CD4-positive, alpha-beta T cell treated with Interleukin-15 for 1 hour (primary cell): Measurements from ENCODE around the gene SGK1.
"Not testable (repeated sequence)": the region's sequence is repeated elsewhere in the genome, so short reads cannot be mapped to it uniquely, and the experiment has no call there.

Experiments
- DNase-seq: peaks from one replicate; pipeline ENCODE4 v3.0.0-alpha.2; 2020

SGK1 gene

DNA sequence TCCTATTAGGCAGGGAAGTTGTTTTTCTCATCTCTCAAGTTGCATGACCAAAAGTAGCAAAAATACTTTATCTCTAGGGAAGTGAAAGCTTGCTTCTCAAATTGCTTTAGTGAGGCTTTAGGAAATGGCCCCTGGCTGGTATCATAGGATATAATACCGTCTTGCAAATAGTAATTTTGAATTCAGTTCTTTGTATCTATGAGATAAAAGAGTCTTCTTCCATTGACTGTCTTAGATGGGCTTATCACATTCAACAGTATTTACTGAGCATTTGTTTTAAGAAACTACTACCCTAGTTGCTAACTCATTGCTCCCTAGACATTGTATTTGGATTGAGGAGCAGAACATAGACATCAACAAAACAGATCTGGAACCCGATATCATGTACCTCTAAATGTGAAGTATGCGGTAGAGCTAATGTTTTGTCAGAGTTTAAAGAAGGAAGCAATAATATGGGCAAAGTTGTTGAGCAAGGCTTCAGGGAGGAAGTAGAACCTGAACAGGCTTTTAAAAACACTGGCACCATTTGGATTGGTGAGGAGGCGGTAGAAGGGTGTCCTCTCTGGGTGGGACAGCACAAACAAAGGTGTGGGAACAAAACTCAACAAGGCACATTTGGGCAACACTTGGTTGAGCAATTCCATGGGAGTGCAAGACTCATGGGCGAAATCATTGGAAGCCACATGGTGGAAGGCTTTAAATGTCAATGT lies 101.5 kb downstream of the SGK1 start:
- DNase-seq = no peak

DNA sequence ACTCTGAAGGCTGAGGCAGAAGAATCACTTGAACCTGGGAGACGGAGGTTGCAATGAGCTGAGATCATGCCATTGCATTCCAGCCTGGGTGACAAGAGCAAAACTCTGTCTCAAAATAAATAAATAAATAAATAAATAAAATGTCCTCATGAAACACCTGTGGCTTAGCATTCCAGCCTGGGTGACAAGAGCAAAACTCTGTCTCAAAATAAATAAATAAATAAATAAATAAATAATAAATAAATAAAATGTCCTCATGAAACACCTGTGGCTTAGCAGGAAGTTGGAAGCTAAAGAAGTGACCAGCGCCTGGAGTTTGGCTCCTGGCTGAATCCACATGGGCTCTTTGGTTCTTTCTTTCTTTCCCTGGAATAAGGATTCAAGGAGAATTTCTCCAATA lies 104.5 kb downstream of the SGK1 start:
- DNase-seq = not testable (repeated sequence)

DNA sequence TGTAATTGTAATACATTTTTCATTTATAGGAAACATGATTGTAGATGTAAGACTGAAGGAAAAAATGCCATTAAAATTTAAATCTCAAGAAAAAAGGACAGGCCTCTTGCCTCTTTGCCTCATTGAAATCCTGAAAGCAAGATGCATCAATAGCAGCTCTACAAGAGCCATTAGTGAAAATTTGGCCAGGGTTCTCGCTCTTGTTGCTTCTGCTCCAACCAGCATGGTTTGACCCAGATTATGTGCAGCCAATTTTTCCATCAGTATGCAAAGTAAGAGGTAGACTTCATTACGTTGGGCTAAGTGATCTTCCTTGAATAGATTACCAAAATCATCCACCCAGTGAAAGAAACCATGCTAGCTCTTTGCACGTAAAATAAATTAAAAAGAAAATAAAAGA lies 106.6 kb downstream of the SGK1 start:
- DNase-seq = no peak

GRCh38 chr6:134207421-134207820 lies 110.5 kb downstream of the SGK1 start:
- no peak for DNase-seq

- no peak for DNase-seq
These were observed 112.5 kb downstream of the SGK1 start for GRCh38 chr6:134205366-134205765.

GRCh38 chr6:134204759-134205158 lies 113.2 kb downstream of the SGK1 start:
- not testable (repeated sequence) for DNase-seq

DNA sequence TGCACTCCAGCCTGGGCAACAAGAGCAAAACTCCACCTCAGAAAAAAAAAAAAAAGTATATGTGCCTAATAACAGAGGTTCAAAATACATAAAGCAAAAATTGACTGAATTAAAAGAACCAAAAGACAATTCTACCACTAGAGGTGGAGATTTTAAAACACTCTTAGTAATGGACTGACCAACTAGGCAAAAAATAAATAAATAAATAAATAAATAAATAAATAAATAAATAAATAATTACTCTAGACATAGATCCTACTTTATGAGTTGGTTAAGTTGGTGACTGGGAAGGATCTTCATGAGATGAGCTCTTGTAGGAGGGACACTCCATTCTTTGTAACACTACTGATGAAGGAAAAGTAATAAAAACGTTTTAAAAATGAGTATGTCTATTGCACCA lies 113.9 kb downstream of the SGK1 start:
- no peak for DNase-seq

- DNase-seq = no peak
These were observed 116.2 kb downstream of the SGK1 start for GRCh38 chr6:134201716-134202115.

- no peak for DNase-seq
These were observed 117.9 kb downstream of the SGK1 start for GRCh38 chr6:134199848-134200606.

DNA sequence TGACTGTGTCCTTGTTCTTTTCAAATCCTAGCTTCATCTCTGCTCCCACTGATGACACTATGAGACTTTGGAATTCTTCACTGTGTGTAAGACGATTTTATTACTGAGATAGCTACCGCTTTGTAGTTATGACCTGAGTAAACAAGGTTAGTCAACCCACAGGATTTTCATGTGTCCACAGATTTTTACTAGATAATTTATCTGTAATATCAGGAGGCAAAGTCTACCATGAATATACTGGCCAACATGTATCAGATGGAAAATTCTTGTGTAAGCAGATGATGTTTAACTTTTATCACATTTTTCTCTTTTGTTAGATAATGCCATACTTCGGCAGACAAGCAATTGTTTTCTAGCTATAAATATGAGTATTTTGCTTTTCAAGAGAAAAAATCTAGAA lies 119.8 kb downstream of the SGK1 start:
- no peak for DNase-seq

DNA sequence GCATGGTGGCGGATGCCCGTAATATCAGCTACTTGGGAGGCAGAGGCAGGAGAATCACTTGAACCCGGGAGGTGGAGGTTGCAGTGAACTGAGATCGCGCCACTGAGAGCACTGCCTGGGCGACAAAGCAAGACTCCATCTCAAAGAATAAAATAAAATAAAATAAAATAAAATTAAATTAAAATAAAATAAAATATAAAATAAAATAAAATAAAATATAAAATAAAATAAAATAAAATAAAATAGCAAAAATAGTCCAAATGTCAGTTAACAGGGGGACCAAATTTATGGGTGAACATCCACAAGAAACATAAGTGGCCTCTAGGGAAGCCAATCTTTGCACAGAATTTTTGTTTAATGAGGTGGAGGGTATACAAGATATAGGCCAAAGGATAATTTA lies 120.2 kb downstream of the SGK1 start:
- not testable (repeated sequence) for DNase-seq

DNA sequence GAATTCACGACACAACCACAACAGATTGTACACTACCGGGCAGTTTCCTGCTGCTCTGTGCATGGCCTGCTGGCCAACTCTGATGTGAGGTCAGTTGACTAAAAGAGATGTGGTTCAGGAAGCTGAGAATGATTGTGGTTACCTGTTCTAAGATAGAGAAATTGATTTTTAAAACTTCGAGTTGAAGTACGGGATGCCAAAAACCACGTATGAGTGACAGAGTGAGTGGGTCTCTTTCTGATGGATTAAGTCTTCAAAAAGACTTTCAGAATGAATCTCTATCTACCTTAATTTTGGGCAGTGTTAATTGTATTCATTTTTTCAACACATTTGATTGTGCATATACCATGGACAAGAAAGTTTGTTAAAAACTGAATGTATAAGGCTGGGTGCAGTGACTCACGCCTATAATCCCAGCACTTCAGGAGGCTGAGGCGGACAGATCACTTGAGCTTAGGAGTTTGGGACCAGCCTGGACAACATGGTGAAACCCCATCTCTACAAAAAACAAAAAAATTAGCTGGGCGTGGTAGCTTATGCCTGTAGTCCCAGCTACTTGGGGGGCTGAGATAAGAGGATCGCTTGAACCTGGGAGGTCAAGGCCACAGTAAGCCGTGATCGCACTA lies 121.2 kb downstream of the SGK1 start:
- DNase-seq = no peak

- DNase-seq = no peak
These were observed 121.9 kb downstream of the SGK1 start for GRCh38 chr6:134195985-134196384.

DNA sequence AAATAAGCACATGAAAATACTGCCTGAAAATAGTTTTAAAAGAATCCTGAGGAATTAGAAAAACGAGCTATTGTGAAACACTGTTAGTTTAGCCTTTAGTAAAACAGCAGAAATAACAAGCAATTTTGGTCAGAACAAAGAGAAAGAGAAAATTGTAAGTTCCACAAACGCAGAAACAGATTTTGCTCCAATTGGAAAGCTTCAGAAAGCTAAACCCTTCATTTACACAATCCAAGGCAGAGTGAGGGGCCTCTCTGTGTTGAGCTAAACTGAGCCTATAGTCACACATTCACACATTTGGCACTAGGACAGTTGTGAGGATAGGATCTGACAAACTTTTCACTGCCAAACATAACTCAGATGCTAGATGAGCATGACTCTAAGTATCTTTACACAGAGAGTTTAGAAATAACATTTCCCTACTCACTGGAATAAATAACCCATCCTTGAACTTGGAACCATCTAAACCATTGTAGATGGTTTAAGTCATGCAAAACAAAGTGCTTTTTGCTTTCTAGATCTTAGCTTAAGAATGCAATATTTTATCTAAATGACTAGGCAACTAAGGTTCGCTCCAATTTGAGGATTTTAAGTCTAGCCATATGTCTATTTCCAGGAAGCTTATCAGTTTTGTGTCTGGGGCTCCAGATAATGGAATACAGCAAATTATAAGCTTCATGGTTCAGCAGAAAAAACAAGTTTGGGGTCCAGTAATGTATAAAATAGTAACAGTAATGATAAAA lies 122.6 kb downstream of the SGK1 start:
- no peak for DNase-seq

DNA sequence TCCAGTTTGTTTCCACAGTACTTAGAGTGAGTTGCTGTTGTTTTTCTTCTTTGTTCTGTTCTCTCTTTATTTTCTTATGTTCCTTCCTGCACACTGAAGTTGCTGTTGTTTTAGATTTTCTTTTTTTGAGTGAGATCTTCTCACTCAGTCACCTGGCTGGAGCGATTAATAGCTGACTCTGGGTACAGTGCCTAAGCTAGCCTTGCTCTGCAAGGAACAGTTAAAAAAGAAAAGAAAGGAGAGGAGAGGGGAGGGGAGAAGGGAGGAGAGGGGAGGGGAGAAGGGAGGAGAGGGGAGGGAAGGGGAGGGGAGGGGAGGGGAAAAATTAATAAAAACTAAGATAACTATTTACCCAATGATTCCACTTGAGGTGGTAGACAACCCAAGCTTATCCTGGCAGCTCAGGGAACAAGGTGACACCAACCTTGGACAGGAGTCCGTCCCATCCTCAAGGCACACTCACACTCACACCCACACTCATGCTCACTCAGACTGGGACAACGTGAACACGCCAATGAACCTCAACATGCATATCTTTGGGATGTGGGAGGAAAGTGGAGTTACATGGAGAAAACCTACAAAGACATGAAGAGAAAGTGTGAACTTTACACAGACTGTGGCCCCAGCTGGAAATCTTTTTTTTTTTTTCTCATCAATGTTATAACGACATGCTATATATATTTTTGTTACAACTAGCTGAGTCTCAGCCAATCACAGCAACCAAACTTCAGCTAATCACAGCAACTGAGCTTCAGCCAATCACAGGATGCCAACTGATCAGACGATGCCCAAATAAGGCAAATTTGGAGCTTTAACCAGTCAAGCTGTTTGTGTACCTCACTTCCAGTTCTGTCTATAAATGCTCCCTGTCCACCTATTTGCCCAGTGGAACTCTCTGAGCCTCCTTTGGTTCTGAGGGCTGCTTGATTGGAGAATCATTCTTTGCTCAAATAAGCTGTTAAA lies 124.1 kb downstream of the SGK1 start:
- DNase-seq = no peak

DNA sequence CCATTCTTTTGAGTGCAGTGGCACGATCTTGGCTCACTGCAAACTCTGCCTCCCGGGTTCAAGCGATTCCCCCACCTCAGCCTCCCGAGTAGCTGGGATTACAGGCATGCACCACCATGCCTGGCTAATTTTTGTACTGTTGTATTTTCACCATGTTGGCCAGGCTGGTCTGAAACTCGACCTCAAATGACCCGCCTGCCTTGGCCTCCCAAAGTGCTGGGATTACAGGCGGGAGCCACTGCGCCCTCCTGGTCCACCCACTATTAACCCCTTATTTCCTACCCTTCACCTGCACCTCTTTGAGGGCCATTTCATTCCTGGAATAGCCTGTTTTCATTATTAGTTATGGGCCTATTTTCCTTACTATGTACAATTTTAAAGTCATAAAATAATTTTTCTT lies 125.3 kb downstream of the SGK1 start:
- DNase-seq = not testable (repeated sequence)

GRCh38 chr6:134190883-134191282 lies 127.0 kb downstream of the SGK1 start:
- no peak for DNase-seq

DNA sequence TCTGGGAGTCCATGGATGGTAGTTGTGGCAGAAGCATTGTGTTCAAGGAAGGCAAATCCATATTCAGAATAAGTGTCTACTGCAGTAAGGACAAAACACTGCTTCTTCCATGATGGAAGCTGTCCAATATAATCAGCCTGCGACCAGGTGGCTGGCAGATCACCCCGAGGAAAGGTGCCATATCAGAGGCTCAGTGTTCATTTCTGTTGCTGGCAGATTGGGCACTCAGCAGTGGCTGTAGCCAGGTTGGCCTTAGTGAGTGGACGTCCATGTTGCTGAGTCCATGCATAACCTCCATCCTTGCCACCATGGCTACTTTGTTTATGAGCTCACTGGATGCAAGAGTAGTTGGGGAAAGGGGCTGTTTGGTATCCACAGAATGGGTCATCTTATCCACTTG lies 130.2 kb downstream of the SGK1 start:
- DNase-seq = no peak

DNA sequence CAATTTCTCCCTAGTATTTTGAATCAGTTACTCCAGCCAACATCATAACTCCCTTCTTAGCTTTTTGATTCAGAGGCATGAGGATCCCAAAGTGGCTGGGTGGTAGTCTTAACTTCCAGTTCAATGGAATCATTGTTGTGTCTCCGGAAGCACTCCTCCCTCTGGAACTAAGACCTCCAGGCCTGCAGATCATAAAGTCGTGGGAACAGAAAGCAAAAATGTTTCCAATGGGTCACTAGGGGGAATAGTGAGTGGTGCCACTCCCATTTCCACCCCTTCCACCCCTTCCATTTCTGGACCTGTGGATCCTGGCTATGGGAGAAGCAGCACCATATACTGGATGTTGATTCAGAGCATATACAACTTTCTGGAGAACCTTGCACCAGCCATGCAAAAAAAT lies 130.8 kb downstream of the SGK1 start:
- no peak for DNase-seq

- DNase-seq = no peak
These were observed 131.6 kb downstream of the SGK1 start for GRCh38 chr6:134186355-134186754.

GRCh38 chr6:134185277-134185676 lies 132.6 kb downstream of the SGK1 start:
- DNase-seq = no peak

- DNase-seq = no peak
These were observed 134.1 kb downstream of the SGK1 start for GRCh38 chr6:134183844-134184243.
